ENCODE measurements around the gene DHH. TPM values are rescaled to one million over a fixed set of nuclear protein-coding genes. Genes with fewer than 3 reads are reported as not detected.

The DHH gene
- total and polyA plus RNA-seq, 9 of the 15 experiments (the other 6 are each of a cell fraction or from before 2014, with no cell fraction given) = 0.07 to 2.6 (median 0.54) TPM

DNA sequence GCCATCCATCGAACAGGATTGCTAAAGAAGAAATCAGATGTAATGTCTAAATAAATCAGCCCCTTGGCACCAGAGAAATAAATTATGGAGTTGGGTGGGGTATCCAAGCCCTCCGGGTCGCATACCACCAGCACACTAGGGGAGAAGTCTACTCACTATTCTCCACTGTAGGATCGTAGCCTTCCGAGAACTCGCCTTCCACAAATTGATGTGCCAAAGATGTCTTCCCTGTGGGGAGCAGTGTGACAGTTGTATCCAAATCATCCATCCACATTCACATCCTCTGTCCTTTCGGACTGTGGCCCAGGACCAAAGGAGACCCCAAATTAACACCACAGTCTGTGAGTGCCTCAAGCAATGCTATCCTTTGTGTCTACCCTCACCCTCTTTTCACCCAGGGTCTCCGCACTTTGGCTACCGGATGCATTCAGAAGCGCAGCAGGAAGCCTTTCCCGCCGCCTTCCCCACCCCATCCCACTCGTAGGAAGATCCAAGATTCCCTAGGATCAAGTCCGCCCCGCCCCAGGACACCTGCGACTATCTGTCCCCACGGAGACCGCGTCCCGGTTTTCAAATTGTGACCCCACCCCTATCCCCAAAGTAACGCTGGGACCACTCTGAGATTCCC is 25.6 kb downstream of the DHH start:
- 9% methylated on average over 20 of the region's 21 CpGs for WGBS (ENCODE audit: insufficient coverage, low coverage, missing lambda C conversion rate)
- peak overlapping the region; percentile 96 for H3K4me3 ChIP-seq
- BruUV-seq (replicated peaks) = TSS peak; percentile 78
- peaks cover 5% of the 10 kb centered on the region; the same call in 2 of the 3 replicates for H3K79me2 ChIP-seq (ENCODE audit: control insufficient read depth, insufficient read depth, low read length)
- H2AFZ ChIP-seq (ENCODE audit: low read depth, low read length) = peak overlapping the region; percentile 98
- TF ChIP-seq NFRKB (IDR thresholded peaks at IDR 0.05; ENCODE audit: low read depth) (0 out of 2 replicates have a peak, but pooled peaks have one; percentile 29), SMARCC2 (IDR thresholded peaks at IDR 0.05; ENCODE audit: low read depth) (no peak), GABPA (tag; conservative IDR thresholded peaks at IDR 0.05; ENCODE audit: low read depth) (peak; percentile 15), PBX2 (CRISPR knock-in tag; IDR thresholded peaks at IDR 0.05; ENCODE audit: low read depth) (no peak), PBX2 (tag; conservative IDR thresholded peaks at IDR 0.05; ENCODE audit: low read depth) (no peak)
- DNase-seq (ENCODE audit: extremely low read depth in 1 of 4, low spot score in 3 of 4) (no peak), FAIRE-seq (no peak), ATAC-seq (no peak)
- H3K27ac ChIP-seq (ENCODE audit: extremely low read depth, low read depth, low read length) = peak overlapping the region; percentile 79; the same call in 2 of the 3 replicates
- intact Hi-C loops (cut with micrococcal nuclease) (loop anchor here (10.0 kb wide), 1 partner anchor 276 kb away; the partner anchor contains the start of gene DNAJC22), in situ Hi-C loops (cut with MboI) (no loop called here)
- POLR2A ChIA-PET = interaction anchor here (0.6 to 2.8 kb wide), 16 partner anchors 9 to 204 kb away, joined by 3 to 23 read pairs (median 5); partner anchors contain the start of genes TUBA1B and TUBA1C
- H3K36me3 ChIP-seq (ENCODE audit: control insufficient read depth, insufficient read depth, low read length) = peaks cover 14% of the 10 kb centered on the region
- H3K4me2 ChIP-seq (ENCODE audit: insufficient read depth, low read length) = peak overlapping the region; percentile 95
- H3K9ac ChIP-seq (ENCODE audit: insufficient read depth in 1 of 2, low read depth in 2 of 2, low read length in 2 of 2) = peak overlapping the region; percentile 71 to 92
- H3K9me3 ChIP-seq (replicated peaks; ENCODE audit: control insufficient read depth, insufficient read depth, low read depth, low read length) = no peaks in the 10 kb centered on the region
- CTCF ChIA-PET (ENCODE audit: low intra/inter-chr PET ratio) = no interaction called here
- peaks cover 10 to 18% of the 10 kb centered on the region in 2 experiments; a peak in 4 of 5 replicates for H3K4me1 ChIP-seq (replicated peaks in 1 of 2; ENCODE audit: control insufficient read depth in 2 of 2, insufficient read depth in 2 of 2, low read length in 2 of 2)
- no peaks in the 10 kb centered on the region for H3K27me3 ChIP-seq (ENCODE audit: control insufficient read depth in 2 of 2, insufficient read depth in 2 of 2, low read length in 2 of 2)
- H4K20me1 ChIP-seq (replicated peaks; ENCODE audit: control insufficient read depth, insufficient read depth, low read length) = no peaks in the 10 kb centered on the region
- no peaks in the 10 kb centered on the region for H3K9me1 ChIP-seq (ENCODE audit: control insufficient read depth, insufficient read depth, low read length)
